ENCODE results near the gene LHX6.

The LHX6 gene

DNA sequence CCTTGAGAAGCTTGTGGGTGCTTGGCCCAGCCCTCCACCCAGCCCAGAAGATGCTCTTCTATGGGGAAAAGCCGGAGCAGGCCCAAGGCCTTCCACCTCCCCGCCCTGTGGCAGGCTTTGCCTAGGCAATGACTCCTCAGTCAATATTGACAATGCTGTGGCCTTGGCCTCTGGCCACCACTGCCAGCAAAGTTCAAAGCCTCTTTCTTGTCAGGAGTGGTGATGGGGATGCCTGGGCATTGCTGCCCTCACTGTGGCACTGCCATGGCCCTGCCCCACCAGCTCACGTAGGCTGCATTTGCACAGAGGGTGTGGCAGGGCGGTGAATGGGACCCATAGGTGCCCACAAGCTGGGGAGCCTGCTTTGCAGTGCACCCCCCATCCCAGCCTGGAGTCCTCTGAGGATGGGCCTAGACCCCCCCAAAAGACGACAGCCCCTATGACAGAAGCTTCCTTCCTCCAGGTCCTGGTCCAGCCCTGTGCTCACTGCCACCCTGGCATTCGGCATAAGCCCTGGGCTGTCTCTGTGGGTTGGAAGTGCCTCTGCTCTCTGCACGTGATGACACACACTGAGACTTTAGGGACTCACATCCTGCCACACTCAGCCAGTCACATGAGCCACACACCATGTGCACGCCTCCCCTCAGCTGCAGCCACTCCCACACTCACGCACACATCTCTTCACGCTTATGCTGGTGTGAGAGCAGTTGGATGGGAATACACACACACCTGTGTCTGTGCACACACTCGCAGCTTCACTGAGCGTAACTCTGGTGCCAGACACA lies 38.0 kb downstream of the LHX6 start:
- DNase-seq (ENCODE audit: low spot score): no peak

DNA sequence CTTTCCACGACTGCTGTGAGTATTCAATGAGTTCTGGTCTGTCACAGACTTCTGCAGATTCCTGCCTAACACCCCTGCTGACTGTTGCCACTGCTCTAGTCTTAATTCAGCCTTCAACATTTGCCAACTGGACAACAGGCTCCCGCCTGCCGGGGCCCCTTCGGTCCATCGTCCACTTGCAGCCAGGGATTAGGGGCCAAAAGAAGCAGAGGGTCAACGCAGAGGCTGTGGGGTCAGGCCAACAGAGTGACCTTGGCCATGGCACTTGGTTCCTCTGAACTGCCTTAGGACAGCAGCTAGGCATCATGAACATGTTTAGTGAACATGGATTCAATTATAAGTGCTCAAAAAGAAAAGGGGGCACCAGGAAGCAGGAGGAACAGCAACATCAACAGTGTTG lies 40.4 kb downstream of the LHX6 start:
- no peak for DNase-seq (ENCODE audit: low spot score)

GRCh38 chr9:122186777-122187470 lies 41.8 kb downstream of the LHX6 start:
- DNase-seq (ENCODE audit: low spot score): no peak

DNA sequence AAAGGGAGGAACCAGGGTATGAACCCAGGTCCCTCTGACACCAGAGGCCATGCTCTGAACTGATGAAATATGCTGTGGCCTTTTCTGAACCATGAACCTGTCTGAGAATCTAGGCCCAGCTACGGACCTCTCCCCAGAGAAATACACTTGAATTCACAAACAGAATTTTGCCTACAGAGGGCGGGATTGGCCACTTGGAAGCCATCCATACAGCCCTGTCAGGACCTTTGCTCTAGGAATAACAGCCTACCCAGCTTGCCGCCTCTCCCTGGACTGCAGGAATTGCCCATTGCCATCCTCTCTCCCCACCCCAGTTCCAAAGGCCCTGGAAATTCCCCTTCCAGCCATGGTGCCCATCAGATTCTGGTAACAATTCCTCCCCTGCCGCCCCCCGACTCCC lies 42.5 kb downstream of the LHX6 start:
- no peak for DNase-seq (ENCODE audit: low spot score)

GRCh38 chr9:122184551-122184950 lies 44.2 kb downstream of the LHX6 start:
- no peak for DNase-seq (ENCODE audit: low spot score)

GRCh38 chr9:122183501-122183900 lies 45.3 kb downstream of the LHX6 start:
- DNase-seq (ENCODE audit: low spot score): no peak

DNA sequence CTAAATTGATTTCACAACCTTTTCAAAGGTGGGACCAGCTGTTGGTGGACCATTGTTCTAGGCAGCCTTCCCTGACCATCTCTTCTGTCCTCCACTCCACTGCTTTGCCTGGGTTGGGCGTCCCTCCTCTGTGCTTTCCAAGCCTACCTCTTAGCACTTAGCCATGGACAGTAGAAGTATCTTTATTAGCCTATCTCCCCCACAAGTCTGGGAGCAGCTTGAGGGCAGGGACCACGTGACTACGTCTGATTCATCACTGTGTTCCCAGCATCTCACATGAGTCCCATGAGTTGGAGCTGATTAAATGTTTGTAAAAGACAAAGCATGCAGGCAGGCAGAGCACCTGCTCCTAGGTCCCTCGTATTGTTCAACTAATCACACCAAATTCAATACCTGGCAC lies 48.1 kb downstream of the LHX6 start:
- no peak for DNase-seq (ENCODE audit: low spot score)

DNA sequence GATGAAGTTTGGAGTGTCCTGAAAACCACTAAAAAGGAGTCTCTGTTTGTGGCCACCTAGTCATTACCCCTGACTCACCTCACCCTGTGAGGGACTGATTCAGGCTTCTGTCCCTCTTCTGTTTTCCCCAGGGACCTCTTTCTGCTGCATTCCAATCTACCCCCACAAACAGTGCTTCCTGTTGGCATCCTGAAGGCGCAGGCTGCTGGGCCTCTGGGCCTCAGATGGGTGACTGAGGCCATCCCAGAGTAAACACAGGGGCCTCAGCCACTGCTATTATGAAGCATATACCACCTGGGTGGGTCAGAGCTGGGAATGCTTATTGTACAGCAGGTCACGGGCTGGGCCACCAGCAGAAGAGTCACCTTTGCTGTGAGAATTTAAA lies 49.1 kb downstream of the LHX6 start:
- no peak for DNase-seq (ENCODE audit: low spot score)

DNA sequence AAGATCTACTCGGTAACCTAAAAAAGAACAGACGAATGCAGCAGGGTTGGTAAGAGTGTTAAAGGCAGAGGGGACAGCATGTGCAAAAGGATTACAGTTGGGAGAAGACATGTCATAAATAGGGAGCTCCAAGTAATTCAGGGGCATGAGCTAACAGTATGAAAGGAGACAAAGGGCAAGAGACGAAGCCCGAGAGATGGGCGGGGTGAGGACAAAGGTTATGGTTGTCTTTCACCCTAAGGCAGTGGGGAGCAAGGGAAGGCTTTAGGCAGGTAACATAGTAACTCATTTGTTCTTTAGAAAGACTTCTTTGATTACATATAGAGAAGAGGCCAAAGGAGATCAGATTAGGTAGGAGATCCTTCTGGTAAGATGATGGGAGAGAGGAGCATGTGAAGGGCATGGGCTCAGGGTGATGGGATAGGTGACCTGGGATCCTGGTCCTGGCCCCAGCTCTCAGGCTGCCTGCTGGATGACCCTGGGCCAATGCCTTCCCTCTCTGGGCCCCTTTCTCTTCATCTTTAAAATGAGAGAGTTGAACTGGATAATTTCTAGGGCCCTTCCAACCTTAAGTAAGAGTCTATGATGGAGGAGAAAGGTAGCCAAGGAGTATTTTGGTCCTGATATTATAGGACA lies 49.6 kb downstream of the LHX6 start:
- DNase-seq (ENCODE audit: low spot score): no peak

GRCh38 chr9:122176916-122177315 lies 51.8 kb downstream of the LHX6 start:
- DNase-seq (ENCODE audit: low spot score): no peak

DNA sequence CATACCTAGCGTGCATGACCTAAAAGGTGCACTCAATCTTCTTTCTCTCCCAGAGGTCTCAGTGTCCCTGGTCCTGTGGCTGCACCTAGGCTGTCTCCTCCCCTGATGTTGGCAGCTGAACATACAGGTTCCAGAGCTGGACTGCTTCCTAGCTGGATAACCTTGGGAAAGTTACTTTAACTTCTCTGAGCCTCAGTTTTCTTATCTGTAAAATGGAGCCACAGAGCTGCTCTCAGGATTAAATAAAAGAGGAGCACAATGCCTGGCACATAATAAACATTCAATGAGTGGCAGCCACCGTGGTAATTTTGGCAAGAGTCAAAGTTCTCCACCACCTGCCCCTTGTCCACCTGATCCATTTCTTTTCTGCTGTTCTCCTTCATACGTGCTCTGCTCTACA lies 55.1 kb downstream of the LHX6 start:
- no peak for DNase-seq (ENCODE audit: low spot score)

- no peak for DNase-seq (ENCODE audit: low spot score)
Measured at GRCh38 chr9:122172131-122172530, 56.6 kb downstream of the LHX6 start.

- no peak for DNase-seq (ENCODE audit: low spot score)
Measured at GRCh38 chr9:122168356-122168755, 60.4 kb downstream of the LHX6 start.

DNA sequence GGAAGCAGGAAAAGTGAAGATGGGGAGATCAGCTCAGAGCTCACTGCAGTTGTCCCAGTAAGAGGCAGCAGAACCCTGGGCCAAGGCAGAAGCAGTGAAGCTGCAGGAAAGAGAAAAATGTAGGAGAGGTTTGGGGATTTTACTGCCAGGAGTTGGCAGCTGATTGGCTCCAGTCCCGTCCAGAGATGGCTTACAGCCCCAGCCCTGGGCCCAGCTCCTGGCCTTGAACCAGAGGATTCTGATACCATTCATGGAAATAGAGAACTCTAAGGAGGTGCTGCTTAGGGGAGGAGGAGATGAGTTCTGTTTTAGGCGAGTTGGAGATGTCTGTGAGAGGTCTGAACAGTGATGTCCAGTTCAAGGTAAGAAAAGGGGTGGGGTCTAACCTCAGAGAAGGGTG lies 64.5 kb downstream of the LHX6 start:
- no peak for DNase-seq (ENCODE audit: low spot score)

DNA sequence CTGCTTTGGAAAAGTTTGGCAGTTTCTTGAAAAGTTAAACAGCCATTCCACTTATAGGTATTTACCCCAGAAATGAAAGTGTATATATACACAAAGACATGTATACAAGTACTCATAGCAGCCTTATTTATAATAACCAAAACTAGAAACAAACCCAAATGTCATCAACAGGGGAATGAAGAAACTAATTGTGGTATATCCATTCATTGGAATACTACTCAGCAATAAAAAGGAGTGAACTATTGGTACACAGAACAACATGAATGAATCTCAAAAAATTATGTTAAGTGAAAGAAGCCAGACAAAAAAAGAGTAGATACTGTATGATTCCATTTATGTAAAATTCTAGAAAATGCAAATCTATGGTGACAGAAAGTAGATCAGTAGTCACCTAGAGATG lies 66.3 kb downstream of the LHX6 start:
- DNase-seq (ENCODE audit: low spot score): no peak

GRCh38 chr9:122159925-122160246 lies 68.9 kb downstream of the LHX6 start:
- DNase-seq (ENCODE audit: low spot score): no peak

- DNase-seq (ENCODE audit: low spot score): peak; percentile 93
Measured at GRCh38 chr9:122159026-122159924, 69.5 kb downstream of the LHX6 start, which contains the start of the genes MORN5 and NDUFA8. MORN5 (plus strand) TSS chr9:122159908; CDS start chr9:122159973, 65 bp downstream. NDUFA8 (minus strand) TSS chr9:122159779; CDS start chr9:122159677, 102 bp downstream.

- DNase-seq (ENCODE audit: low spot score): peak; percentile 50
Measured at GRCh38 chr9:122158202-122158601, 70.6 kb downstream of the LHX6 start.

GRCh38 chr9:122155796-122156195 lies 73.0 kb downstream of the LHX6 start:
- no peak for DNase-seq (ENCODE audit: low spot score)

Measured in HuH-7.5 (cell line).